ENCODE results near the gene TPP1. TPM values are rescaled to one million over a fixed set of nuclear protein-coding genes. Genes with fewer than 3 reads are reported as not detected.

TPP1 gene
- total and polyA plus RNA-seq, 8 donors = 60.3 to 264 (median 70.0) TPM

- Histone ChIP-seq H3K9me3 (no peaks in the 10 kb centered on the region), H3K36me3 (peaks cover 0 to 38% of the 10 kb centered on the region in 2 donors), H3K27ac (no peak overlapping the region), H3K4me1 (peaks cover 13 to 29% of the 10 kb centered on the region in 2 donors), H3K4me3 (no peak overlapping the region), H3K27me3 (no peaks in the 10 kb centered on the region)
- TF ChIP-seq CTCF (IDR thresholded peaks at IDR 0.05) = no peak
- DNase-seq (peak in 2 of 4 donors; percentile 32 to 70), ATAC-seq (no peak)
- intact Hi-C loops (cut with DNase I) = no loop called here
Observed at GRCh38 chr11:6621711-6622211, 2.5 kb upstream of the TPP1 start.

GRCh38 chr11:6620636-6621035 lies 1.4 kb upstream of the TPP1 start:
- H3K4me3 ChIP-seq = no peak overlapping the region
- intact Hi-C loops (cut with DNase I) = no loop called here
- no peak for ATAC-seq

GRCh38 chr11:6618117-6619003 lies 862 bp downstream of the TPP1 start:
- H3K27me3 ChIP-seq = no peaks in the 10 kb centered on the region
- DNase-seq (peak in 3 of 4 donors; percentile 67 to 76 (median 72)), ATAC-seq (peak; percentile 58)
- peak overlapping the region; percentile 52 to 82 for H3K4me3 ChIP-seq
- peak overlapping the region; percentile 92 to 95 for H3K27ac ChIP-seq
- peaks cover 13 to 50% of the 10 kb centered on the region in 2 donors for H3K4me1 ChIP-seq
- intact Hi-C loops (cut with DNase I) = no loop called here
- TF ChIP-seq CTCF (IDR thresholded peaks at IDR 0.05) = no peak
- peaks cover 0 to 35% of the 10 kb centered on the region in 2 donors for H3K36me3 ChIP-seq
- no peaks in the 10 kb centered on the region for H3K9me3 ChIP-seq

More at GRCh38 chr11:6620636-6621035, 1.4 kb upstream of the TPP1 start:
- Histone ChIP-seq H3K36me3 (peaks cover 0 to 38% of the 10 kb centered on the region in 2 donors), H3K9me3 (no peaks in the 10 kb centered on the region), H3K27ac (no peak overlapping the region), H3K4me1 (peaks cover 13 to 40% of the 10 kb centered on the region in 2 donors), H3K27me3 (no peaks in the 10 kb centered on the region)
- TF ChIP-seq CTCF (IDR thresholded peaks at IDR 0.05) = no peak
- no peak for DNase-seq

- no peak for ATAC-seq
- peaks cover 13 to 60% of the 10 kb centered on the region in 2 donors for H3K4me1 ChIP-seq
- intact Hi-C loops (cut with DNase I) = no loop called here
- peaks cover 0 to 35% of the 10 kb centered on the region in 2 donors for H3K36me3 ChIP-seq
- no peaks in the 10 kb centered on the region for H3K27me3 ChIP-seq
- TF ChIP-seq CTCF (IDR thresholded peaks at IDR 0.05) = no peak
- H3K4me3 ChIP-seq = peak overlapping the region in 1 of 2 donors; percentile 82
- H3K27ac ChIP-seq = peak overlapping the region in 1 of 2 donors; percentile 95
- H3K9me3 ChIP-seq = no peaks in the 10 kb centered on the region
- DNase-seq = no peak
Observed at GRCh38 chr11:6617315-6617781, 1.9 kb downstream of the TPP1 start.

All from left lung (tissue), 10 donors.